Effector memory CD4-positive, alpha-beta T cell (primary cell): ENCODE results near the gene ZNF816.
"Not testable (repeated sequence)": the region's sequence is repeated elsewhere in the genome, so short reads cannot be mapped to it uniquely, and the experiment has no call there.

Experiments
- DNase-seq, 3 donors: peaks; one replicate each; pipeline ENCODE4 v3.0.0-alpha.2; 2020
- H3K27ac ChIP-seq: 2 replicates; pipeline ENCODE4 v1.7.0; 2013; ENCODE audit warnings: mild to moderate bottlenecking, low read length, moderate library complexity; ENCODE audit not compliant: insufficient read depth, poor library complexity, severe bottlenecking
- H3K27me3 ChIP-seq: replicated peaks from 2 replicates; pipeline ENCODE4 v1.7.0; 2013; ENCODE audit warnings: mild to moderate bottlenecking, low read length; ENCODE audit not compliant: insufficient read depth, control insufficient read depth, poor library complexity, severe bottlenecking
- H3K36me3 ChIP-seq: 2 replicates; pipeline ENCODE4 v1.7.0; 2013; ENCODE audit warnings: mild to moderate bottlenecking, low read length, moderate library complexity; ENCODE audit not compliant: control insufficient read depth, insufficient read depth
- H3K4me1 ChIP-seq: 2 replicates; pipeline ENCODE4 v1.7.0; 2013; ENCODE audit warnings: low read length, mild to moderate bottlenecking; ENCODE audit not compliant: control insufficient read depth, insufficient read depth, poor library complexity, severe bottlenecking
- H3K4me3 ChIP-seq: 2 replicates; pipeline ENCODE4 v1.7.0; 2013; ENCODE audit warnings: low read length, low read depth, mild to moderate bottlenecking; ENCODE audit not compliant: insufficient read depth, poor library complexity, severe bottlenecking
- H3K9me3 ChIP-seq: 2 replicates; pipeline ENCODE4 v1.7.0; 2013; ENCODE audit warnings: mild to moderate bottlenecking, low read length, moderate library complexity; ENCODE audit not compliant: control insufficient read depth

The ZNF816 gene

GRCh38 chr19:52944703-52945493, 17.8 kb downstream of the ZNF816 start:
- not testable (repeated sequence) for H3K27me3 ChIP-seq, H3K4me3 ChIP-seq, DNase-seq, H3K36me3 ChIP-seq, H3K27ac ChIP-seq, H3K4me1 ChIP-seq
- H3K9me3 ChIP-seq, result peaks cover 36% of the 10 kb centered on the region

DNA sequence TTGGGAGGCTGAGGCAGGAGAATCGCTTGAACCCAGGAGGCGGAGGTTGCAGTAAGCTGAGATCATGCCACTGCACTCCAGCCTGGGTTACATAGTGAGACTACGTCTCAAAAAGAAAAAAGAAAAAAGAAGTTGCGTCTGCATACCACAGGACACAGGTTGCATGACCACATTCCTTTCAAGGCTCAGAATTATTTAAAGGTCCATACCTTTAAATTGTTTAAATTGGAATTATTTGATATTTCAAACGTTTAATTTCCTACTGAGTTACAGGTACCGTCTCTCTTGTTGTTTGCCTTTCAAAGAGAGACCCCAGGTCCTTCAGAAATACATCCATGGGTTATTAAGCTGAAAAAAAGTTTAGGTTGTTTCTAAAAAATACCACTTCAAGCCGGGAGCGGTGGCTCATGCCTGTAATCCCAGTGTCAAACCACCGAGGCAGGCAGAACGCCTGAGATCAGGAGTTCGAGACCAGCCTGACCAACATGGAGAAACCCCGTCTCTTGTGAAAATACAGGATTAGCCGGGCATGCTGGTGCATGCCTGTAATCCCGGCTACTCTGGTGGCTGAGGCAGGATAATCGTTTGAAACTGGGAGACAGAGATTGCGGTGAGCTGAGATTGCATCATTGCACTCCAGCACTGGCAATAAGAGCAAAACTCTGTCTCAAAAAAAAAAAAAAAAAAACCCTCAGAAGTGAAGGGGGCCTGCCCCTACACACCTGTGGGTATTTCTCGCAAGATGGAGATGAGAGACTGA, 18.6 kb downstream of the ZNF816 start:
- H3K4me1 ChIP-seq, result peaks cover 7% of the 10 kb centered on the region
- H3K9me3 ChIP-seq, result peaks cover 29% of the 10 kb centered on the region
- DNase-seq, result no peak
- H3K36me3 ChIP-seq, result no peaks in the 10 kb centered on the region
- no peaks in the 10 kb centered on the region for H3K27me3 ChIP-seq
- no peak overlapping the region for H3K27ac ChIP-seq
- no peak overlapping the region for H3K4me3 ChIP-seq

GRCh38 chr19:52943134-52943883, 19.4 kb downstream of the ZNF816 start:
- Histone ChIP-seq H3K36me3 (no peaks in the 10 kb centered on the region), H3K9me3 (peaks cover 22% of the 10 kb centered on the region), H3K4me3 (peak overlapping the region; percentile 67), H3K27ac (peak overlapping the region; percentile 57), H3K4me1 (peaks cover 7% of the 10 kb centered on the region), H3K27me3 (no peaks in the 10 kb centered on the region)
- DNase-seq, result no peak

DNA sequence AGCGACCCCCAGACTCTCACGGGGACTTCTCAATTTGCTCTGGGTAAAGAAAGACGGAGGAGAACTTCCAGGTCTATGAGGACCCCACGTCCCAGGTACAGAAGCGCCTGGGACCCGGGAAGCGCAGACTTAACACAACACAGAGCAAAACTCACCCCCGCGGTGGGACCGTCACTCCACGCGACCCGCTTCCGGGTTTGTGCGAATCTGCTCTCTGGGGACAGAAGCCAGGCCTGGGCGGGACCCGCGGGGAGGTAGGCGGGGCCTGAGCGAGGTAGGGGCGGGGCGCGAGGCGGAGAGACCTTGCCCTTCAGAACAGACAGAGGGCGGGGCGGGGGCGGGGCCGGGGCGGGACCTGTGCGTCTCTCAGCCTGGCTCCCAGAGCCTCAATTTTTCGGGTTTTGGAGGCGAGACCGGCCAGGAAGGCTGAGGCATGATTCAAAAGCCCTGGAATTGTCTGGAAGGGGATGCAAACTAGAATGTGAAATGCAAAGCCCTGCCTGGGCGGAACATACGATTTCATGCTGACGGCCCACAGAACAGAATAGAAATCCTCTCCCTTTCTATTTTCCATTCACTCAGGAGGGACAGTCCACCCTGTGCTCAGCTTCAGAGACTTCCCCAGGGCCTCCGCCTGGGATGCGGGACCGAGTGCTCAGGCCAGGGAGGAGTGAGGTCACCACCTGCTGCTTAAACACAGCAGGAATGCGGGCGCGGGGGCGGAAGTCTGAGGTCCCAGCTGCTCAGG, 20.1 kb downstream of the ZNF816 start:
- DNase-seq, result peak; percentile 93 to 96 (median 94)
- H3K4me1 ChIP-seq, result peaks cover 7% of the 10 kb centered on the region
- H3K9me3 ChIP-seq, result peaks cover 15% of the 10 kb centered on the region
- H3K27me3 ChIP-seq, result no peaks in the 10 kb centered on the region
- no peaks in the 10 kb centered on the region for H3K36me3 ChIP-seq
- H3K27ac ChIP-seq, result peak overlapping the region; percentile 68
- peak overlapping the region; percentile 67 for H3K4me3 ChIP-seq

GRCh38 chr19:52941941-52942385, 20.7 kb downstream of the ZNF816 start:
- DNase-seq, result no peak
- peaks cover 10% of the 10 kb centered on the region for H3K9me3 ChIP-seq
- H3K36me3 ChIP-seq, result peaks cover 5% of the 10 kb centered on the region
- H3K4me1 ChIP-seq, result peaks cover 7% of the 10 kb centered on the region
- H3K27ac ChIP-seq, result peak overlapping the region; percentile 68
- peak overlapping the region; percentile 67 for H3K4me3 ChIP-seq
- no peaks in the 10 kb centered on the region for H3K27me3 ChIP-seq

DNA sequence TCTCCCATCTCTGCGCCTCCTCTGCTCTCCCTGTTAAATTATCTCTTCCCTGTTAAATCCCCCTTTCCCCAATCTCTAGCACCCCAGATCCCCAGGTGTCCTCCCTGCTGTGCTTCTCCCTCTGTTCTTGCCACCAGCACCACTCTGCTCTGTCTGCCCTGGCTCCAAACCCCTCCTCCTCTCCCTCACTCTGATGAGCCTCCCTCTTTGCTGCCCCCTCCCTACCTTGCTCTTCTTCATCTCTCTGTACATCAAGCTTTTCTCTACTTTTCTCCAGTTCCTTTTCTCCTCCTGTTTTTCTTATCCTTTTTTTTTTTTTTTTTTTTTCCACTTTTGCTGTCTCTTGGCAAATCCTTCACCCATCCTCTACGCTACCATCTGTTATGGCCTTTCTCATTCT, 21.2 kb downstream of the ZNF816 start:
- H3K9me3 ChIP-seq, H3K36me3 ChIP-seq, DNase-seq, H3K27me3 ChIP-seq, H3K27ac ChIP-seq, H3K4me1 ChIP-seq: not testable (repeated sequence)
- H3K4me3 ChIP-seq, result peak overlapping the region; percentile 67

GRCh38 chr19:52940905-52941304, 21.8 kb downstream of the ZNF816 start:
- DNase-seq, H3K36me3 ChIP-seq, H3K27ac ChIP-seq, H3K4me1 ChIP-seq, H3K9me3 ChIP-seq, H3K4me3 ChIP-seq, H3K27me3 ChIP-seq: not testable (repeated sequence)

GRCh38 chr19:52938761-52939160, 23.9 kb downstream of the ZNF816 start:
- Histone ChIP-seq H3K9me3 (no peaks in the 10 kb centered on the region), H3K27ac (no peak overlapping the region), H3K36me3 (peaks cover 6% of the 10 kb centered on the region), H3K4me3 (no peak overlapping the region), H3K27me3 (no peaks in the 10 kb centered on the region), H3K4me1 (peaks cover 7% of the 10 kb centered on the region)
- DNase-seq, result no peak

DNA sequence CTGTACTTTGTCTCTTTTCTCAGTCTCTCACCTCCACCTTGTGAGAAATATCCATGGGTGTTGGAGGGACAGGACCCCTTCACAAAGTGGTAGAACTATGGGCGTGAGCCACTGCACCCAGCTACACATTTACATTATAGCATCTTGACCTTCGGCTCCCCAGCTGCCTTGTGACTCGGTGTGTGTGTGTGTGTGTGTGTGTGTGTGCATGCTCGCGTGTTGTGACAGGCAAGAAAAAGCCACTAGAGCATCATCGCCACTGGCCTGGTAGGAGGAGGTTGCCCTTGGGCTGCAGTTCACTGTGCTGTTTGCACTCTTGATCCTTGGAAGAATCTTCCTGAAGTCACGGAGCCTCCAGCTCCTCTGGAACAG, 25.7 kb downstream of the ZNF816 start:
- no peak for DNase-seq
- H3K4me1 ChIP-seq, result peaks cover 6% of the 10 kb centered on the region
- no peaks in the 10 kb centered on the region for H3K27me3 ChIP-seq
- H3K9me3 ChIP-seq, result no peaks in the 10 kb centered on the region
- no peak overlapping the region for H3K4me3 ChIP-seq
- H3K36me3 ChIP-seq, result peaks cover 6% of the 10 kb centered on the region
- H3K27ac ChIP-seq, result no peak overlapping the region
